AG09319 (cell line): ENCODE measurements around the gene SNCA.

ENCODE experiments used
- DNase-seq: peaks from one replicate; pipeline ENCODE4 v3.0.0-alpha.2; 2010; ENCODE audit warnings: low read depth; ENCODE audit errors: extremely low read depth
- CTCF ChIP-seq: IDR thresholded peaks from 2 replicates; pipeline ENCODE4 v1.5.1; 2011; ENCODE audit warnings: low read depth, mild to moderate bottlenecking, inconsistent platforms, low read length, moderate library complexity

Gene SNCA

GRCh38 chr4:89836031-89836745 is 773 bp downstream of the SNCA start:
- TF ChIP-seq CTCF: no peak
- no peak for DNase-seq

GRCh38 chr4:89835413-89835812 is 1.5 kb downstream of the SNCA start:
- no peak for TF ChIP-seq CTCF
- DNase-seq: no peak

GRCh38 chr4:89834486-89835209 is 2.3 kb downstream of the SNCA start:
- DNase-seq: no peak

GRCh38 chr4:89829470-89830138 is 7.4 kb downstream of the SNCA start:
- no peak for TF ChIP-seq CTCF
- DNase-seq: peak; percentile 18

More at GRCh38 chr4:89834486-89835209, 2.3 kb downstream of the SNCA start:
- no peak for TF ChIP-seq CTCF

GRCh38 chr4:89823416-89823815 is 13.5 kb downstream of the SNCA start:
- TF ChIP-seq CTCF: no peak
- no peak for DNase-seq

- DNase-seq: no peak
- TF ChIP-seq CTCF: no peak
These were observed 15.3 kb downstream of the SNCA start for GRCh38 chr4:89821612-89822011.

- TF ChIP-seq CTCF: no peak
- no peak for DNase-seq
These were observed 17.0 kb downstream of the SNCA start for GRCh38 chr4:89820010-89820409.
